GM21786 (cell line): ENCODE results near the gene SMARCA2.

Experiments
- ATAC-seq: cut with Tn5 transposase; IDR thresholded peaks from one replicate; pipeline ENCODE4 v1.9.1; 2021; ENCODE audit not compliant: unreplicated experiment

SMARCA2 gene

GRCh38 chr9:2164268-2164667 is 149.1 kb downstream of the SMARCA2 start:
- ATAC-seq: no peak

- no peak for ATAC-seq
These were observed 151.1 kb downstream of the SMARCA2 start for GRCh38 chr9:2166203-2166602.

GRCh38 chr9:2169035-2169434 is 153.9 kb downstream of the SMARCA2 start:
- ATAC-seq: no peak

DNA sequence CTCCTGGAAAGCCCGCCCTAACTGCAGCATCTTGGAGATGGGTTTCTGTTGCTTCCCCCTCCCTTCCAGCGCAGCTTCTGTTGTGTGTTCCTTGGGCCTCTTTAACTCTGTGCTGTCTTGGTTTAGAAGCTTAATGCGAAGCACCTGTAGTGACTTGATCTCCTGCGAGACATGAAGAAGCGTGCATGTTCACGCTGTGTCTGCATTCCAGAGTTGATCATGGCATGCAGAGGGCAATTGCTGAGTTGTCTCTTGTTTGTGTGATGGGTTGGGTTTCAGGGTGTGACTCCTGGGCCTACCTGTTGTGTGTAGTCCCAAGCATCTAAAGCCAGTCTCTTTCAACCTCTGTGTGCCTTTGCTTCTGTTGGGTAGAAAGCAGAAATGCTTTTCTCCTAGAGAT is 155.6 kb downstream of the SMARCA2 start:
- no peak for ATAC-seq

- ATAC-seq: no peak
These were observed 158.0 kb downstream of the SMARCA2 start for GRCh38 chr9:2173170-2173569.

DNA sequence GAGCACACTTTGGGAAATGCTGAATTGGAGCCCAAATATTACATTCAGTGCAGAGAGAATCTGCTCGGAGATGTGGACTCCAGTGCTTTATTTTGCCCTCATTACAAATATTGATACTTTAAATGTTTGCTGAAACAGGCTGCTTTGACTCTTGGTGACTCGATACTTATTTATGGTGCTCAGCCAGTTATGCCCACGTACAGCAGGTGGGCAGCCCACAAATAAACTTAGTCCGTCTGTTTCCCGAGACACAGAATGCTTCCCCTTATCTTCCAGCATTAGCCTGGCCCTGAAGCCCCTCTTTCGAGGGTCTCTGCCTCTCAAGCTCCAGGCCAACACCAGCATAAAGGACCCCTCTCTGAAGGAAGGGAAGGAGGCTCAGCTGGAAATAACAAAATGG is 158.7 kb downstream of the SMARCA2 start:
- ATAC-seq: no peak

DNA sequence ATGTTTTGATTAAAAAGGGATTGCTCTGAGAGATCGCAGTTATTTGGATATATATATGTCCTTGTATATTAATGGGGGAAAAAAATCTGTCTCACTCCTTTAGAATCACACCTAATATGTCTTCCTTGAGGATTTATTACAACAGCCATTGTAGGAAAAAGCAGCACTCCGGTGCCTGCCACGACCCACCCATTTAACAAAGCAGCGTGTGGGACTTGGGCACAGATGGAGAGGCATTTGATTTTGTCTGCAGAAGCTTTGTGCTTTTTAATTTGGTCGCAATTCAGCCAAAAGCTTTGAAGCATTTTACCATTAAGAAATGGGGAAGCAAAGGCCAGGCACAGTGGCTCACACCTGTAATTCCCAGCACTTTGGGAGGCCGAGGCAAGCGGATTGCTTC is 159.2 kb downstream of the SMARCA2 start:
- no peak for ATAC-seq

DNA sequence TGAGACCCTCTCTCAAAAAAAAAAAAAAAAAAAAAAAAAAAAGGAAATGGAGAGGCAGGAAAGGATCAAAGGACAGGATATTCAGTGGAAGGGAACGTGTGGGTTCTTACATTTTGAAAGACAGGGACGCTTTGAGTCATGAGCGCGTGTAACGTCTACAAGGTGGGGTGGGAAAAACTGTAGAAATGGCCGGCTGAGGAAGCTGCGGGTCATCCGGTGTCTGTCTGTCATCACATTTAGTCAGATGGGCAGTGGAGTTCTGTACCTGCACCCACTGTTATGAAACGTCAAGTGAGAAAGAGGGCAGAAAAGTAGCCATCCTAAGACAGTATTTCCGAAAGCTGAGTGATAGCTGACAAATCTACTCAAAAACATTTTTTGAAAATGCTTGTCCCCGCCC is 159.8 kb downstream of the SMARCA2 start:
- ATAC-seq: no peak

DNA sequence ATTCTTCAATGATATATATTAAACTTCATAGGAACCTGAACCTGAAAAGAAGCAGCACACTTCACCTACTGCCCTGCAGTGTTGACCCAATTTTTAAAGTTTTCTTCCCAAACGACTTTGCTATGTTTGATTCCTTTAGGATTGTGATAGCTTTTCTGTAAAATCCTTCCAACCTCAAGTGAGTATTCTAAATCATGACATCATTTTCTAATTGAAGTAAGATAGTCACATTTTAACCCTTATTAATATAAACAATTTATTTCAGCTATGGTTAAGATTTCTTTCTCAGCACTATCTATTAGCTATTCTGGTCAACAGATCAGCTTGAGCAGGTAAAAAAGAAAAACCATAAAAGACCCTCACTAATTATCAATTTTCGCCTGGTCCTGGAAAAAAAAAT is 162.0 kb downstream of the SMARCA2 start:
- no peak for ATAC-seq

- ATAC-seq: no peak
These were observed 163.0 kb downstream of the SMARCA2 start for GRCh38 chr9:2178034-2178734.

DNA sequence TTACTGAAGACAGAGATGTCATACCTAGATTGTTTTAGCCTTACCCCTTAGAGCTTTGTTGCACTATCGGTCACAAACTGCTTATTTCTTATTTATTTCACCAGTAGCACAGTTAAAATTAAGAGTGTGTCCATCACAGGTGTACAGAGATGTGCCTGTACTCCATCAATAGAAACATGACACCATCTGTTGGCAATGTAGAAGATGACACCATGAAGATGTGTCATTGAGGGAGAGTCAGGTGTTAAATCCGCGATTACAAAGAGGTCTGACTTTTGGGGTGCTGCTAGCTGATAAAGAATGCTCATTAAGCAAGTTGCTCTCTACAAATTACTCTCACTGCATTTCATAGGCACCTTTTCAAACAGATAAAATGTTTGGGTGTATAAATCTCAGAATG is 164.4 kb downstream of the SMARCA2 start:
- no peak for ATAC-seq

GRCh38 chr9:2180154-2180553 is 165.0 kb downstream of the SMARCA2 start:
- no peak for ATAC-seq

- no peak for ATAC-seq
These were observed 165.6 kb downstream of the SMARCA2 start for GRCh38 chr9:2180704-2181103.

DNA sequence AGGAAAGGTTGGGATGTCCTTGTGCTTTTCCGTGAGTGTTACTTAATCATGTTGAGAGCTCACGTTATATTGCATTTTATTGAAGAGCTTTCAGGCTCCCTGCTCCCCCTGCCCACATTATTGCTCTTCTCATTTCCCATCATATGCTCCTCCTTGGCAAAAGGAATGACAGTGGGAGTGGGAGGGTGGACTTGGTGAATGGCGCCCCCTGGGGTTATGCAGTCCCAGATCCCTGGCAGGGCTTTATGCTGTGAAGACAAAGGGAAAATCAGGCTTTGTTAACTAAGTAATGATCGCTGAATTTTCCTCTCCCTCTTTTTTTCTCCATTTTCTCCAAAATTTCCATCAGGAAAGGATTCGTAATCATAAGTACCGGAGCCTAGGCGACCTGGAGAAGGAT is 166.6 kb downstream of the SMARCA2 start:
- no peak for ATAC-seq

- ATAC-seq: no peak
These were observed 175.9 kb downstream of the SMARCA2 start for GRCh38 chr9:2190939-2191608.

DNA sequence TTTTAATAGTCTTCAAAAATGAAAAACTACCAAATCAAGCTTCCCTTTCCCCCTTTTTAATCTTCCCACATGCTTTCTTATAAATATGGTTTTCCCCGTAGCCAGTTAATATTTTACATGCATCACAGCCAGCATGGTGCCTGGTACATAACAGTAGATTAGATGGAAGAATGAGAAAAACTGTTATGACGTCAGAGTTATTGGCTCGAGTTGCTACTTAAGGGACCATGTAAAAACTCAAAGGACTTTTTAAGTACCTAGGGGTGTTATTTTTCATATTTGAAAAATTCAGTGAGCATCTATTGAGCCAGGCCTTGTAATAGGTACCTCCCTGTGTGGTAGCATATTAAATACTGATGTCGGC is 176.4 kb downstream of the SMARCA2 start:
- ATAC-seq: no peak

GRCh38 chr9:2192356-2192979 is 177.3 kb downstream of the SMARCA2 start:
- no peak for ATAC-seq

- ATAC-seq: no peak
These were observed 178.4 kb downstream of the SMARCA2 start for GRCh38 chr9:2193552-2193951.

DNA sequence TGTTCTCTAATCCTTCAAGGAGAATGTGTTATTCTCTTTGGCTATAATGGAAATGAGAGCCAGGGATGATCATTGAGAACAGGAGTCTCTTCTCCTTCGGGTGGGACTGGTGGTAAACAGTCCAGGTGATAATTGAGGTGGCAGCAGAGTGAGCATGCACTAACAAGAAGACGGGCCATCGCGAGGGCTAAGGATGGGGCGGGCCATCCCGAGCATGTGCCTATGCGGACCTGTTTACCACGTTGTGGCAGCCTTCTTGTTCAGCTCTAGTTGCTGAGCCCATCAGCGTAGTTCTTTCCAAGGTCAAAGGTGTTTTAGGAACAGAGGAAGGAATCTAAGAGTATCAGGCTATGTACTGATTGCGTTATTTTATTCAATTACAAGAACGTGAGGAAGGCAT is 180.1 kb downstream of the SMARCA2 start:
- no peak for ATAC-seq

DNA sequence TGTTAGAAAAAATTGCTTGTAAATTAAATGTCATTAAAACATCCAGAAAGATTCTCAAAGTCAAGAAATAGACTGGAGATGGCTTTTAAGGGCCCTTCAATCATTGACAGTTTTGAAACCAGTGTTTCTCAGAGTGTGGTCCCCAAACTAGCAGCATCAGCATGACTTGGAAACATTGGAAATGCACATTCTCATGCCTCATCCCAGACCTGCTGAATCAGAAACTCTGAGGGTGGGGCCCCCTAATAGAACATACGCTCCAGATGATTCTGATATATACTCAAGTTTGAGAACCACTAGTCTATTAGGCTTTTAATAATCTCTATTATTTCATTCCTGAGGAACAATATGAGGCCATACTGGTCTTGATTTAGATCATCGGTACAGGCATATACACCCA is 181.6 kb downstream of the SMARCA2 start:
- ATAC-seq: no peak

DNA sequence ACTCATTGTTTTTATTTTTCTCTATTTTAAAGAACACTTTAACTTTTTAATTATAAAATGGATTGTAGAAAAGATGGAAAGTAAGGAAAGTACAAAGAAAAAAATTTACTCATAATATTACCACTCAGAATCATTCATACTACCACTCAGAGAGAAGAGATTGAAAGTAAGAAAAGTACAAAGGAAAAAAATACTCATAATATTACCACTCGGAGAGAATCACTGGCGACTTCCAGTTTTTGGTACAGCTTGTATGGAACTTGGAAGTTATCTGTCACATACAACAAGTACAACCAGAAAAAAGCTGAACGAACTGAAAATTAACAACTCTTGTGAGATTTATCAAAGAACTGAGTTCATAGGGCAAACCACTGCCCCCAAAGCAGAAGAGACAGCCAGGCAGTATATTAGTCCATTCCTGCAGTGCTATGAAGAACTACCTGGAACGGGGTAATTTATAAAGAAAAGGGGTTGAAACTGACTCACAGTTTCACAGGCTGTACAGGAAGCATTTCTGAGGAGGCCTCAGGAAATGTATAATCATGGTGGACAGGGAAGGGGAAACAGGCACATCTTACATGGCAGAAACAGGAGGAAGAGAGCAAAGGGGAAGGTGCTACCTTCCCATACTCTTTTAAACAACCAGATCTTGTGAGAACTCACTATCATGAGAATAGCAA is 183.9 kb downstream of the SMARCA2 start:
- ATAC-seq: no peak
